GM20431 (cell line): Measurements from ENCODE around the gene SULT2B1.
"Not testable (repeated sequence)": the region's sequence is repeated elsewhere in the genome, so short reads cannot be mapped to it uniquely, and the experiment has no call there.

Experiments used
- in situ Hi-C: fragments of 300-500 bp; cut with MseI, MboI; formaldehyde crosslinking; loops from one replicate; pipeline ENCODE4 v1.15.0; 2020; ENCODE audit warnings: low sequenced_read_pairs; ENCODE audit not compliant: unreplicated experiment

Gene SULT2B1

GRCh38 chr19:48554385-48555091 lies 2.6 kb downstream of the SULT2B1 start:
- in situ Hi-C loops = no loop called here

- in situ Hi-C loops = no loop called here
These were observed 4.2 kb downstream of the SULT2B1 start for GRCh38 chr19:48556163-48556562.

DNA sequence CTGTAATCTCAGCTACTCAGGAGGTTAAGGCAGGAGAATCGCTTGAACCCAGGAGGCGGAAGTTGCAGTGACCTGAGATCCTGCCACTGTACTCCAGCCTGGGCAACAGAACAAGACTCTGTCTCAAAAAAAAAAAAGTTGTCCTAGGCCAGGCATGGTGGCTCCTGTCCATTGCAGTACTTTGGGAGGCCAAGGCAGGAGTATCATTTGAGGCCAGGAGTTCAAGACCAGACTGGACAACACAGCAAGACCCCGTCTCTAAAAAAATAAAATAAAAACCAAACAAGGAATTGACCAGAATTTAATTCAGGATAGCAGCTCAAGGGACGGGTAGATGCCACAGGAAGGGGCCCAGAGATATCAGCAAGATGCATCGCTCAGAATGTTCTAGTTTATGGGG lies 4.9 kb downstream of the SULT2B1 start:
- in situ Hi-C loops = no loop called here

- in situ Hi-C loops = no loop called here
These were observed 6.2 kb downstream of the SULT2B1 start for GRCh38 chr19:48558018-48558684.

DNA sequence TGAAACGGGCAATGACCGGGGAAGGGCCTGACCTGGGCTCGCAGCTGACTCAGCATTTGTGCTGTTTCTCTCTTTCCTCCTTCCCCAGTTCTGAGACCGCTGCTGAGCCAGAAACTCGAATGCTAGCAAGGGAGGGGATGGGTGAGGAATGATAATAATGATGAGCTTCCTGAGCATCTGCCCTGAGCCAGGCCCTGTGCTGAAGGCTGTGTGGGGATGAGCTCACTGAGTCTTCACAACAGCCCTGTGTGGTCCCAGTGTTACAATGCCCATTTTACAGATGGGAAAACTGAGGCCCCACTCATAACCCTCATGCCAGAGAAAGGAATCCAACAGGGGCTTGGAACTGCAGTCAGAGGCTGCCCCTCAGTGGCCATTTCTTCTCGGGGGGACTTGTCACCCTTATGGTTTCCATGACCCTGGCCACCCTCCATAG lies 8.1 kb downstream of the SULT2B1 start:
- in situ Hi-C loops = no loop called here

DNA sequence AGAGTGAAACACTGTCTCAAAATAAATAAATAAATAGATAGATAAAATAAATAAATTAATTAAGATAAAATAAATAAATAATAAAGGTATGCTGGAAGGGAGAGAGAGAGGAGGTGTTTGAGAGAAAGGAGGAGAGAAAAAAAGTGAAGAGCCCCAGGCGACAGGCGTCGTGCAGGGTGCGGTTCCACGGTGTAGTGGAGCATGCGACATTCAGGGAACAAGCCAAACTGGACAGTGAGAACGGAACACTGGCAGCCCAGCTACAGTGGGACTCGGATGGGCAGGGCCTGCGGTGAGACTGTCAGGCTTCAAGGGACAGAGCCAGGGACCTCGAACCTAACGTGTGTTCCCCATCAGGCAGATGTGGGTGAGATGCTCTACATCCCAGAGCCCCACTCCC lies 9.4 kb downstream of the SULT2B1 start:
- in situ Hi-C loops = no loop called here

DNA sequence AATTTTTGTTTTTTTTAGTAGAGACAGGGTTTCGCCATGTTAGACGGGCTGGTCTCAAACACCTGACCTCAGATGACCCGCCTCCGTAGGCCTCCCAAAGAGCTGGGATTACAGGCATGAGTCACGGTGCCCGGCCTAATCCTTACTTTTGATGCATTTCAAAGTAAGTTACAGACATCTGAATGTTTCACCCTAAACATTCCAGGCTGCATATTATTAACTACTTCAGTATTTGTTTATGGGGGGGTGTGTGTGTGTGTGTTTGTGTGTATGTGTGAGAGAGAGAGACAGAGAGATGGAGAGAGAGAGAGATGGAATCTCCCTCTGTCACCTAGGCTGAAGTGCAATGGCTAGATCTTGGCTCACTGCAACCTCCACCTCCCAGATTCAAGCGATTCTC lies 13.1 kb downstream of the SULT2B1 start:
- in situ Hi-C loops = no loop called here

DNA sequence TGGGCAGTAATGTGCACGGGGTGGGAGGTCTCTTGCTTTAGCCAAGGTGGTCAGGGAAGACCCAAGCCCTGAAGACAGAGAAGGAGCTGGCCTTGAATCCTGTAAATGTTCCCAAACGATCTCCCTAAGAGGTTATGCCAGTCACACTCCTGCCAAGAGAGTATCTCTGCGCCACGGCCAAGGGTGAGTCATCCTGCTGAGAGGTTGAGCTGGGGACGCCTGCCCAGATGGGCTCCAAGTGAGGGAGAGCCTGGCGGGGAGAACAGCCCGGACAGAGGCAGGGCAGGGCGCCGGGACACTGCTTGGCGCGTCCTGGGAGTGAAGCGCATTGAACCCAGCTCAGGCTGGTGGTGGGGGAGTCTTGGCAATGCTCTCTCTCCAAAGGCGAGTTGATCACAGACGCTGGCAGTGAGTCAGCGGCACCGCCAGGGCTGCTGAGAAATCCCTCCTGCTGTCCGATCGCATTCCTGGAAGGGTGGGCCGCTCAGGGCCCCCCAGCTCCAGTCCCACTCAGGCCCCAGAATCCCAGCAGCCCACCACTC lies 16.4 kb downstream of the SULT2B1 start:
- in situ Hi-C loops = no loop called here

- in situ Hi-C loops = no loop called here
These were observed 17.8 kb downstream of the SULT2B1 start for GRCh38 chr19:48569814-48570213.

- in situ Hi-C loops = no loop called here
These were observed 19.6 kb downstream of the SULT2B1 start for GRCh38 chr19:48571378-48572162.

DNA sequence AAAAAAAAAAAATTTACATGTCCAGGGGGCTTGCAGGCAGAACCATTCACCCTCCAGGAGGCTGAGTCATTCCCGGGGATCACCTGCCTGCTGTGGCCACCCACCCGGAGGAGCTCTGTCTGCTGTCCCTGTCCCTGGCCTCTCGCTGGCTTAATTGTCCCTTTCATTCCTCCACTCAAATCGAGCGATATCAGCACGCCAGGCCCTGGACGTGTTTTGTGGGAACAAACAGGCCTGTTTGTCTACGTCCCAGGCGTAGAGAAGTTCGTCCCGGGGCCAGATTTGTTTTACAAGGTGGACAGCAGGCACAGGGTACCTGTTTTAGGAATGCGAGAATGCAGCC lies 21.2 kb downstream of the SULT2B1 start:
- in situ Hi-C loops = no loop called here

DNA sequence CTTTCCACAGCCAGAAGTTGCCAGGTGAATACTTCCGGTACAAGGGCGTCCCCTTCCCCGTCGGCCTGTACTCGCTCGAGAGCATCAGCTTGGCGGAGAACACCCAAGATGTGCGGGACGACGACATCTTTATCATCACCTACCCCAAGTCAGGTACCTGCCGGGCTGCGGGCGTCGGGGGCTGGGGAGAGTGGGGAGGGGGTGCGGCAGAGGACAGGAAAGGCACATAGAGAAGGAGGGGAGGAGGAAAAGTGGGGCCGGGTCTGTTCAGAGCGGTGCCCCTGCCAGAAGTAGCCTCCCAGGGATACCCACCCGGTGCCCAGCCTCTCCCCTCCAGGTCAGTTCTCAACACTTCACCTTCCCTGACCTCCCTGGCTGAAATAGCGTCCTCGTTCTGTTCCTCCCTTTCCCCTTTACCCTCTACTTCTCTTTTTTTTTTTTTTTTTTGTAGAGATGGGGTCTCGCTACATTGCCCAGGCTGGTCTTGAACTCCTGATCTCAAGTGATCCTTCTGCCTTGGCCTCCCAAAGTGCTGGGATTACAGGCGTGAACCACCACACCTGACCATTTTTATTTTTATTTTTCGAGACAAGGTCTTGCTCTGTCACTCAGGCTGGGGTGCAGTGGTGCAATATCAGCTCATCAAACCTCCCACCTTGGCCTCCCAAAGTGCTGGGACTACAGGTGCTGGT lies 24.1 kb downstream of the SULT2B1 start:
- in situ Hi-C loops = no loop called here

- in situ Hi-C loops = not testable (repeated sequence)
These were observed 25.9 kb downstream of the SULT2B1 start for GRCh38 chr19:48577908-48578307.

DNA sequence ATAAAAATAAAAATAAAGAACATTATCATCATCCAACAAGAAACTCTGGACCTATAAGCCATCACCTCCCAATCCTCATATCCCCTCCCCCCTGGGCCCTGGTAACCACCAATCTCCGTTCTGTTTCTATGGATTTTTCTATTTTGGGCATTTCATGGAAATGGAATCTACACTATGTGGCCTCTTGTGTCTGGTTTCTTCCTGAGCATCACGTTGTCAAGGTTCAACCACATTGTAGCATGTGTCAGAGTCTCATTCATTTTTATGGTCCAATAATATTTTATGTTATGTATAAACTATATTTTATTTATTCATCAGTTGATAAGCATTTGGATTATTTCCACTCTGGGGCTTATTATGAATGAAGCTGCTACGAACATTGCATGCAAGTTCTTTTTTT lies 26.9 kb downstream of the SULT2B1 start:
- in situ Hi-C loops = no loop called here

DNA sequence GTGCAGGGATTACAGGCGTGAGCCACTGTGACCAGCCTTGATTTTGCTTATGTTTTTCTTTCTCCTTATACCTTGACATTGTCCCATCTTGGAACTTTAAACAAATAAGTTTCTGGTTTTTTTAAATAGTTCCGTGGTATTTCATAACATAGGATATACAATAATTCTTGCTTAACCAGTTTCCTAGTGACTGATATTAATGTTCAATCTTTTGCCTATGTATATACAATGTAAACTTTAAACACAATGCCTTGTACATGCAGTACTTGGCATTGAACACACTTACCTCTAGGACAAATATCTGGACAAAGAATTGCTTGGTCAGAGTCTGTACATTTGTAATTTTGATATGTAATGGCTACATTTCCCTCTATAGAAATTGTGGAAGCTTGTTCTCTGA lies 30.2 kb downstream of the SULT2B1 start:
- in situ Hi-C loops = no loop called here

GRCh38 chr19:48587387-48587786 lies 35.4 kb downstream of the SULT2B1 start:
- in situ Hi-C loops = no loop called here

- in situ Hi-C loops = no loop called here
These were observed 36.9 kb downstream of the SULT2B1 start for GRCh38 chr19:48588670-48589401.

DNA sequence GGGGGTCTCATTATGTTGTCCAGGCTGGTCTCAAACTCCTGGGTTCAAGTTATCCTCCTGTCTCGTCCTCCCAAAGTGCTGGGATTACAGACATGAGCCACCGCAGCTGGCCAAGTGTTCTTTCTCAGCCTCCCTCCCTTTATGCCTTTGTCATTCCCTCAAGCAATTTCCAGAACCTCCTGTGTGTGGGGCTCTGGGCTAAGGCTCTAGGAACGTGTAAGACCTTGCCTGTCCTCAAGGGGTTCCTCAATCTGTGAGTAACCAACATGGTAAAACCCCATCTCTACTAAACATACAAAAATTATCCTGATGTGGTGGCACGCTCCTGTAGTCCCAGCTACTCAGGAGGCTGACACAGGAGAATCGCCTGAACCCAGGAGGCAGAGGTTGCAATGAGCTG lies 39.0 kb downstream of the SULT2B1 start:
- in situ Hi-C loops = no loop called here

DNA sequence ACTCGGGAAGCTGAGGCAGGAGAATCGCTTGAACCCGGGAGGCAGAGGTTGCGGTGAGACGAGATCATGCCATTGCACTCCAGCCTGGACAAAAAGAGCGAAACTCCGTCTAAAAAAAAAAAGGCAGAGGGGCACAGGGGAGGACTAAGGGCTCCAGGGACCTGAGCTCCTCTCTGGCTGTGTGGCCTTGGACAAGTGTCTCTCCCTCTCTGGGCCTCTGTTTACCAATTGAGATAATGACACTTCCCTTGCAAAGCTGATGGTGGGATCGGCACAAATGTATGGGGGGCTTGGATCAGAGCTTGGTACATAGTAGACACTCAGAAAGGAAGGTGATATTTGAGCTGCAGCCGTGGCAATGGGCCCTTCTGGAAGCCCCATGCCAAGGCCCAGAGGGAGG lies 43.2 kb downstream of the SULT2B1 start:
- in situ Hi-C loops = no loop called here

- in situ Hi-C loops = no loop called here
These were observed 43.9 kb downstream of the SULT2B1 start for GRCh38 chr19:48595833-48596232.
